ENCODE data around the gene HOXD12. TPM values are rescaled to one million over a fixed set of nuclear protein-coding genes. Genes with fewer than 3 reads are reported as not detected.

HOXD12 gene
- total RNA-seq, 1 donor from 2014 or later: not detected

GRCh38 chr2:176112375-176113302 lies 13.0 kb downstream of the HOXD12 start:
- intact Hi-C loops (cut with DNase I): no loop called here
- DNase-seq (ENCODE audit: missing footprints) (no peak), ATAC-seq (no peak)

GRCh38 chr2:176114120-176114929 lies 14.7 kb downstream of the HOXD12 start:
- no peak for ATAC-seq
- intact Hi-C loops (cut with DNase I): no loop called here
- no peak for DNase-seq (ENCODE audit: missing footprints)

DNA sequence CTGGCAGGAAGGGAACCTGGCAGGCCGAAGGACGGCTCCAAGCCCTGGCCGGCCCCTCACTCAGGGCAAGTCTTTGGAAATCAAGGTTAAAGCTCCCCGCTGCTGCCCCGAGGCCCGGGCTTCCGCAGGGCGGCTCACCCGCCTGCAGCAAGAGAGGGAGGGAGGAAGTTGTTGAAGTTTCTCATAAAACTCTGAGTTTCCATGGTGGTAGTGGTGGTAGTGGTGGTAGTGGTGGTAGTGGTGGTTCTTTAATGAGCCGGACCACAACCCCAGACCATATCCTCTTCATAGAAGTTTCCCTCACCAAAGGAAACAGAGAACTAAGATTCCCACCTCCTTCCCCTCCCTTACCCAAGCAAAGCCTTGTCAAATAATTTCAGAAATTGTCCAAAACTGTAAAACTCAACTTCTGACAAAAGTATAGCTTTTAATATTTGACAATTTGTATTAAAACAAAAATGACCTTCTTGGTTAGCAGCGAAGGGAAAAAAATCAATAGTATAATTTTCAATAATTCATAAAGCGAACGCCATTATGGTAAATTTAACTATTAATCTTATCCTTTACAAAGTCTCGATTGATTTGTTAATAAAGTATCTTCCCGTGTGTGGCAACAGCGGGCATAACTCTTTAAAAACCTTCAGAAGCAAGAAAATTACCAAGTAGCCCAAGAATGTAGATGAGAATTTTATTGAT lies 15.5 kb downstream of the HOXD12 start:
- DNase-seq (ENCODE audit: missing footprints): no peak
- intact Hi-C loops (cut with DNase I): no loop called here
- no peak for ATAC-seq

DNA sequence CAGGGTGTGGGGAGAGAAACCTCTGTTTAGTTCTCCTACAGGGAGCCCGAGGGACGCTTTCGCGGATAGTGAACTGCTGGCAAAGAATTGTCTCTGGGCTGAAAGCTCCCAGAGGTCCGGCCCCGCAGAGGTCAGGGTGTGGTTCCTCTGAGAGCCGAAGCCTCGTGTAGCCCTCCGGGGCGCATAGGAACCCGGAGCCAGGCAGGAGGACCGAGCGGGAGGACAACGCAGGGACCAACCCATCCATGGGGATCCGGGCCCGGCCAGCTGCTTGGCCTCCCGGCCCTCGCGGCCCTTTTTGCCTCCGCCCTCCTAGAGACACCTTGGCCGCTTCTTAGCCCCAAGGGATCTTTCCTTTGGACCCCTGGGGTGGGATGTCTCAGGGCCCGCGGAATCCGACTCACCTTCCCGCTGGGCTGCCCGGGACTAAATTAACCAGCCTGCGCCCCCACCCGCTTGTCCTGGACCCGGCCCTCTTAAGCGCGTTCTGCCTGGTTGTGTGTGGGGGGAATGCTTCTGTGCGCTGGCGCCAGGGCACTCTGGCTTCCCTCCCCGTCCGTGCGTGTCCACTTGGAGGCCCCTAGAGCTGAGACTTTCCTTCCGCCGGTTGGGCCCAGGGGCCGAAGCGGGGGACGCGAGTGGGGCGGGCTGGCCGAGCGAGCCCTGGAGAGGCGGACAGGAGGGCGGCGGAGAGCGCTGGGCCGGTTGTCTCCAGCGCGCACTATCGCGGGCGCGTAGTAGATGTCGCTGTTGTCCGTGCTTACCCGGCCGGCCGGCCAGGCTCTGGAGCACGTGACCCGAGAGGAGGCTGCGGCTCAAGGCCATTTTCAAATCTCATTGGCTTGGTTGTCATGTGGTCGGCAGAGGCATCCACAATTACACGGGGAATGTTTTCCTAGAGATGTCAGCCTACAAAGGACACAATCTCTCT lies 16.6 kb downstream of the HOXD12 start, which contains the start of gene HOXD10:
Gene HOXD10 (plus strand): TSS at position 896 of the 931 bp plus-strand sequence. CDS start 56 bp downstream, outside the sequence.
- DNase-seq (ENCODE audit: missing footprints) (no peak), ATAC-seq (no peak)
- intact Hi-C loops (cut with DNase I): no loop called here

DNA sequence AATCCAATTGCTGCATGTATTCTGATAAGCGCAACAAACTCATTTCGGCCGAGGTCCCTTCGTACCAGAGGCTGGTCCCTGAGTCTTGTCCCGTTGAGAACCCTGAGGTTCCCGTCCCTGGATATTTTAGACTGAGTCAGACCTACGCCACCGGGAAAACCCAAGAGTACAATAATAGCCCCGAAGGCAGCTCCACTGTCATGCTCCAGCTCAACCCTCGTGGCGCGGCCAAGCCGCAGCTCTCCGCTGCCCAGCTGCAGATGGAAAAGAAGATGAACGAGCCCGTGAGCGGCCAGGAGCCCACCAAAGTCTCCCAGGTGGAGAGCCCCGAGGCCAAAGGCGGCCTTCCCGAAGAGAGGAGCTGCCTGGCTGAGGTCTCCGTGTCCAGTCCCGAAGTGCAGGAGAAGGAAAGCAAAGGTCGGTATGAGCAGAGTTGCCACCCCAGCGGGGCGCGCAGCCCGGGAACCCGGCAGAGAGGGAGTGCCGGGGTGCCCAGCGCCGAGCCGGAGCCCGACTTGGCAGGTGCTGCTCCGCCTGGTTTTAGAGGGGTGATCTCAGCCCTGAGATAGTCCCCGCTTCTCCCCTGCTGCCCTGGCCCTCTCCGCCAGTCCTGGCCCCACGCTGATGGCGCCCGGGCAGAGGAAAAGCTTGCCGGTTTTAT lies 17.7 kb downstream of the HOXD12 start:
- ATAC-seq: no peak
- DNase-seq (ENCODE audit: missing footprints): no peak
- intact Hi-C loops (cut with DNase I): no loop called here

DNA sequence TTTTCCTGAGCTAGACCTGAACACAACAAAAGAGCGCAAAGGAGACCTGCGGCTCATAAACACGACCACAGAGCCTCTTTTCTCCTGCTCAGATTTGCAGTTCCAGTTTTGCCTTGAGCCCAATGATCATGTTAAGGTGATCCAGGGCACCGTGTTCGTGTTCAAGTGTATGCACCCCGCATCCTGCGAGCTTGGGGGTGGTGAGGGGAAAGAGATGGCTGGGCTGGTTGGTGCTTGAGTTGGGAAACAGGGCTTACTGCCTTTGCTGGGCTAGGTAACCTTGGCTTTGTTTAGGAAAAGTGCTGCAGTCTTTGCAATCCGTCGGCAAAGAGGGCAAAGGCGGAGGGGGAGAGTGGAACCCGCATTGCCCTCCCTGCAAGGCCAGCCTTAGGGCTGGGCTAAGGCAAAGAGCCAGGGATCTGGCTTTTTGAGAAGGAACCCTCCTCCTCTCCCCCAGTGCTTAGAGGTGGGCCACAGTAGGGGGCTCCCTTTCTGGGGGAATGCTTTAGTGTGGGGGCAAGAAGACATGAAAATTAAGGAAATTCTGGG lies 18.3 kb downstream of the HOXD12 start:
- no peak for DNase-seq (ENCODE audit: missing footprints)
- intact Hi-C loops (cut with DNase I): no loop called here
- ATAC-seq: no peak

DNA sequence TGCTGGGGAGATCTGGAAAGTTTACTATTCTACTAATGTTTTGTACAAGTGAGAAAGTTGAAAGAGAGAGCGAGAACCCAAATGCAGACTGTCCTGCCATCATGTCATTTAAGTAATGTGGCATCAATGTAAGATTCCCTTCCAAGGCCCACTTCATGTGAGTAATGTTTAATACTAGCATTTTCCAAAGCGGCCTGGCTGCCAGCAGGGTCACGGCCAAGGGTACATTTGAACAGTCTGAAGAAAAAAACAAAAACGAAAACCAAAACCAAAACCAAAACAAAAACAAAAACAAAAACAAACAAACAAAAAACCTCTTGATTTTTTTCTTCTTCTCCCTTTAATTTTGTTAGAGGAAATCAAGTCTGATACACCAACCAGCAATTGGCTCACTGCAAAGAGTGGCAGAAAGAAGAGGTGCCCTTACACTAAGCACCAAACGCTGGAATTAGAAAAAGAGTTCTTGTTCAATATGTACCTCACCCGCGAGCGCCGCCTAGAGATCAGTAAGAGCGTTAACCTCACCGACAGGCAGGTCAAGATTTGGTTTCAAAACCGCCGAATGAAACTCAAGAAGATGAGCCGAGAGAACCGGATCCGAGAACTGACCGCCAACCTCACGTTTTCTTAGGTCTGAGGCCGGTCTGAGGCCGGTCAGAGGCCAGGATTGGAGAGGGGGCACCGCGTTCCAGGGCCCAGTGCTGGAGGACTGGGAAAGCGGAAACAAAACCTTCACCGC lies 19.2 kb downstream of the HOXD12 start:
- ATAC-seq: no peak
- DNase-seq (ENCODE audit: missing footprints): no peak
- intact Hi-C loops (cut with DNase I): no loop called here

- intact Hi-C loops (cut with DNase I): no loop called here
- DNase-seq (ENCODE audit: missing footprints) (no peak), ATAC-seq (no peak)
These were observed 21.0 kb downstream of the HOXD12 start for GRCh38 chr2:176120364-176121189.

GRCh38 chr2:176121190-176122051 lies 21.8 kb downstream of the HOXD12 start:
- ATAC-seq: no peak
- intact Hi-C loops (cut with DNase I): no loop called here
- no peak for DNase-seq (ENCODE audit: missing footprints)

GRCh38 chr2:176122052-176122682 lies 22.6 kb downstream of the HOXD12 start:
- intact Hi-C loops (cut with DNase I): no loop called here
- peak; percentile 80 for DNase-seq (ENCODE audit: missing footprints)
- ATAC-seq: no peak

GRCh38 chr2:176122683-176123410 lies 23.3 kb downstream of the HOXD12 start, which contains the start of gene HOXD9:
Gene HOXD9, plus strand, starts transcription at chr2:176122719. Its CDS starts 50 bp downstream, at chr2:176122769.
- no peak for DNase-seq (ENCODE audit: missing footprints)
- intact Hi-C loops (cut with DNase I): no loop called here
- ATAC-seq: no peak

GRCh38 chr2:176123411-176124109 lies 24.0 kb downstream of the HOXD12 start:
- no peak for DNase-seq (ENCODE audit: missing footprints)
- ATAC-seq: no peak
- intact Hi-C loops (cut with DNase I): no loop called here
